Lower leg skin (tissue), 3 donors: Measurements from ENCODE around the gene CFAP54.

Experiments
- CTCF ChIP-seq, 3 donors: fragments of 450-650 bp; IDR thresholded peaks; one replicate each; pipeline ENCODE4 v1.5.1; 2016; ENCODE audit warnings: antibody characterized with exemption in 3 of 3, mild to moderate bottlenecking in 3 of 3, moderate library complexity in 2 of 3
- POLR2A ChIP-seq, 2 donors: fragments of 450-650 bp; IDR thresholded peaks; one replicate each; pipeline ENCODE4 v1.6.1; 2016 to 2017; ENCODE audit warnings: antibody characterized with exemption in 2 of 2, mild to moderate bottlenecking in 1 of 2, moderate library complexity in 1 of 2

GRCh38 chr12:96514328-96514727 is 25.0 kb downstream of the CFAP54 start:
- no peak for TF ChIP-seq POLR2A (IDR thresholded peaks at IDR 0.05)
- TF ChIP-seq CTCF (IDR thresholded peaks at IDR 0.05), result no peak
